ENCODE data around the gene OR52A1. TPM values are rescaled to one million over a fixed set of nuclear protein-coding genes. Genes with fewer than 3 reads are reported as not detected.
A peak's percentile ranks its signal among the peaks of the same experiment; 100 is the strongest.

Gene OR52A1
- total and polyA plus RNA-seq, 9 of the 15 experiments (the other 6 are each of a cell fraction or from before 2014, with no cell fraction given) = under 0.01 to 0.33 (median 0.13) TPM; not detected in 3

DNA sequence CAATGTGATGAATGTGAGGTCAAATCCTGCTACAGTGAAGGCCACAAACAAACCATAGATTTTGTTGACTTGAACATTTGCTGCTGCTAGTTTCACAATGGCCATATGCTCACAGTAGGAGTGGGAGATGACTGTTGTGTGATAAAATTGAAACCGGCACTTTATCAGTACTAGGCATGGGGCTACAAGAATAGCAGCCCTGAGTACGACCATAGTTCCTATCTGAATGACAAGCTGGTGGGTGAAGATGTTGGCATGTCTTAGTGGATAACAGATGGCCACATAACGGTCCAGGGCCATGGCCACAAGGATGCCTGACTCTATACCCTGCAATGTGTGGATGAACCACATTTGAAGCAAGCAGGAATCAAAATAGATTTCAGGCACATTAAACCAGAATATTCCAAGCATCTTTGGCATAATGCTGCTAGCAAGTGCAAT, 2.8 kb downstream of the OR52A1 start (continued):
- TF ChIP-seq, protein P1, sequence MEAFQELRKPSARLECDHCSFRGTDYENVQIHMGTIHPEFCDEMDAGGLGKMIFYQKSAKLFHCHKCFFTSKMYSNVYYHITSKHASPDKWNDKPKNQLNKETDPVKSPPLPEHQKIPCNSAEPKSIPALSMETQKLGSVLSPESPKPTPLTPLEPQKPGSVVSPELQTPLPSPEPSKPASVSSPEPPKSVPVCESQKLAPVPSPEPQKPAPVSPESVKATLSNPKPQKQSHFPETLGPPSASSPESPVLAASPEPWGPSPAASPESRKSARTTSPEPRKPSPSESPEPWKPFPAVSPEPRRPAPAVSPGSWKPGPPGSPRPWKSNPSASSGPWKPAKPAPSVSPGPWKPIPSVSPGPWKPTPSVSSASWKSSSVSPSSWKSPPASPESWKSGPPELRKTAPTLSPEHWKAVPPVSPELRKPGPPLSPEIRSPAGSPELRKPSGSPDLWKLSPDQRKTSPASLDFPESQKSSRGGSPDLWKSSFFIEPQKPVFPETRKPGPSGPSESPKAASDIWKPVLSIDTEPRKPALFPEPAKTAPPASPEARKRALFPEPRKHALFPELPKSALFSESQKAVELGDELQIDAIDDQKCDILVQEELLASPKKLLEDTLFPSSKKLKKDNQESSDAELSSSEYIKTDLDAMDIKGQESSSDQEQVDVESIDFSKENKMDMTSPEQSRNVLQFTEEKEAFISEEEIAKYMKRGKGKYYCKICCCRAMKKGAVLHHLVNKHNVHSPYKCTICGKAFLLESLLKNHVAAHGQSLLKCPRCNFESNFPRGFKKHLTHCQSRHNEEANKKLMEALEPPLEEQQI (IDR thresholded peaks at IDR 0.05) = peak; percentile 82
- TF ChIP-seq FOXJ2 (tag; IDR thresholded peaks at IDR 0.05) (no peak), MAFG (tag; conservative IDR thresholded peaks at IDR 0.05) (no peak), CBX5 (IDR thresholded peaks at IDR 0.05; ENCODE audit: borderline replicate concordance, low read depth) (0 out of 2 replicates have a peak, but pooled peaks have one; percentile 7), ZFP36 (IDR thresholded peaks at IDR 0.05; ENCODE audit: low read depth, low read length, partially characterized antibody) (no peak), HNRNPL (IDR thresholded peaks at IDR 0.05; ENCODE audit: low read depth, low read length) (no peak), HMG20A (CRISPR knock-in tag; conservative IDR thresholded peaks at IDR 0.05) (no peak), NFIX (CRISPR knock-in tag; IDR thresholded peaks at IDR 0.05; ENCODE audit: low read depth) (no peak), FOXK1 (CRISPR knock-in tag; IDR thresholded peaks at IDR 0.05; ENCODE audit: borderline replicate concordance) (no peak), SMARCB1 (IDR thresholded peaks at IDR 0.05; ENCODE audit: insufficient read length, low read depth) (no peak), EHMT2 (IDR thresholded peaks at IDR 0.05) (no peak), KAT2B (IDR thresholded peaks at IDR 0.05; ENCODE audit: low read depth, low read length) (no peak), SRSF7 (optimal IDR thresholded peaks at IDR 0.05; ENCODE audit: low read depth, low read length) (no peak), SREBF2 (CRISPR knock-in tag; IDR thresholded peaks at IDR 0.05) (no peak), PPARD (CRISPR knock-in tag; IDR thresholded peaks at IDR 0.05) (no peak), RFX5 (IDR thresholded peaks at IDR 0.05; ENCODE audit: low read depth, low read length) (no peak), SP2 (IDR thresholded peaks at IDR 0.05; ENCODE audit: extremely low read depth, low read depth, low read length, poor library complexity, severe bottlenecking) (no peak)
- TF ChIP-seq, protein P2, sequence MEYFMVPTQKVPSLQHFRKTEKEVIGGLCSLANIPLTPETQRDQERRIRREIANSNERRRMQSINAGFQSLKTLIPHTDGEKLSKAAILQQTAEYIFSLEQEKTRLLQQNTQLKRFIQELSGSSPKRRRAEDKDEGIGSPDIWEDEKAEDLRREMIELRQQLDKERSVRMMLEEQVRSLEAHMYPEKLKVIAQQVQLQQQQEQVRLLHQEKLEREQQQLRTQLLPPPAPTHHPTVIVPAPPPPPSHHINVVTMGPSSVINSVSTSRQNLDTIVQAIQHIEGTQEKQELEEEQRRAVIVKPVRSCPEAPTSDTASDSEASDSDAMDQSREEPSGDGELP (CRISPR knock-in tag; IDR thresholded peaks at IDR 0.05; ENCODE audit: borderline replicate concordance) = no peak
- TF ChIP-seq, protein P3, sequence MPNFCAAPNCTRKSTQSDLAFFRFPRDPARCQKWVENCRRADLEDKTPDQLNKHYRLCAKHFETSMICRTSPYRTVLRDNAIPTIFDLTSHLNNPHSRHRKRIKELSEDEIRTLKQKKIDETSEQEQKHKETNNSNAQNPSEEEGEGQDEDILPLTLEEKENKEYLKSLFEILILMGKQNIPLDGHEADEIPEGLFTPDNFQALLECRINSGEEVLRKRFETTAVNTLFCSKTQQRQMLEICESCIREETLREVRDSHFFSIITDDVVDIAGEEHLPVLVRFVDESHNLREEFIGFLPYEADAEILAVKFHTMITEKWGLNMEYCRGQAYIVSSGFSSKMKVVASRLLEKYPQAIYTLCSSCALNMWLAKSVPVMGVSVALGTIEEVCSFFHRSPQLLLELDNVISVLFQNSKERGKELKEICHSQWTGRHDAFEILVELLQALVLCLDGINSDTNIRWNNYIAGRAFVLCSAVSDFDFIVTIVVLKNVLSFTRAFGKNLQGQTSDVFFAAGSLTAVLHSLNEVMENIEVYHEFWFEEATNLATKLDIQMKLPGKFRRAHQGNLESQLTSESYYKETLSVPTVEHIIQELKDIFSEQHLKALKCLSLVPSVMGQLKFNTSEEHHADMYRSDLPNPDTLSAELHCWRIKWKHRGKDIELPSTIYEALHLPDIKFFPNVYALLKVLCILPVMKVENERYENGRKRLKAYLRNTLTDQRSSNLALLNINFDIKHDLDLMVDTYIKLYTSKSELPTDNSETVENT (CRISPR knock-in tag; IDR thresholded peaks at IDR 0.05) = no peak
- TF ChIP-seq, protein P4, sequence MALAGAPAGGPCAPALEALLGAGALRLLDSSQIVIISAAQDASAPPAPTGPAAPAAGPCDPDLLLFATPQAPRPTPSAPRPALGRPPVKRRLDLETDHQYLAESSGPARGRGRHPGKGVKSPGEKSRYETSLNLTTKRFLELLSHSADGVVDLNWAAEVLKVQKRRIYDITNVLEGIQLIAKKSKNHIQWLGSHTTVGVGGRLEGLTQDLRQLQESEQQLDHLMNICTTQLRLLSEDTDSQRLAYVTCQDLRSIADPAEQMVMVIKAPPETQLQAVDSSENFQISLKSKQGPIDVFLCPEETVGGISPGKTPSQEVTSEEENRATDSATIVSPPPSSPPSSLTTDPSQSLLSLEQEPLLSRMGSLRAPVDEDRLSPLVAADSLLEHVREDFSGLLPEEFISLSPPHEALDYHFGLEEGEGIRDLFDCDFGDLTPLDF (CRISPR knock-in tag; IDR thresholded peaks at IDR 0.05) = no peak
- TF ChIP-seq, protein P5, sequence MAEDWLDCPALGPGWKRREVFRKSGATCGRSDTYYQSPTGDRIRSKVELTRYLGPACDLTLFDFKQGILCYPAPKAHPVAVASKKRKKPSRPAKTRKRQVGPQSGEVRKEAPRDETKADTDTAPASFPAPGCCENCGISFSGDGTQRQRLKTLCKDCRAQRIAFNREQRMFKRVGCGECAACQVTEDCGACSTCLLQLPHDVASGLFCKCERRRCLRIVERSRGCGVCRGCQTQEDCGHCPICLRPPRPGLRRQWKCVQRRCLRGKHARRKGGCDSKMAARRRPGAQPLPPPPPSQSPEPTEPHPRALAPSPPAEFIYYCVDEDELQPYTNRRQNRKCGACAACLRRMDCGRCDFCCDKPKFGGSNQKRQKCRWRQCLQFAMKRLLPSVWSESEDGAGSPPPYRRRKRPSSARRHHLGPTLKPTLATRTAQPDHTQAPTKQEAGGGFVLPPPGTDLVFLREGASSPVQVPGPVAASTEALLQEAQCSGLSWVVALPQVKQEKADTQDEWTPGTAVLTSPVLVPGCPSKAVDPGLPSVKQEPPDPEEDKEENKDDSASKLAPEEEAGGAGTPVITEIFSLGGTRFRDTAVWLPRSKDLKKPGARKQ (CRISPR knock-in tag; IDR thresholded peaks at IDR 0.05) = no peak
